Measurements from ENCODE around the gene BECN2.

- TF ChIP-seq POLR2A (IDR thresholded peaks at IDR 0.05), result no peak
- TF ChIP-seq CTCF (IDR thresholded peaks at IDR 0.05), result no peak
These were observed 21.5 kb downstream of the BECN2 start for GRCh38 chr1:241979071-241979470.
